Endothelial cell of umbilical vein (primary cell): ENCODE results near the gene SLC25A13. TPM values are rescaled to one million over a fixed set of nuclear protein-coding genes. Genes with fewer than 3 reads are reported as not detected.

Experiments used
- BruUV-seq: library from RNA; stranded (reverse); fragments of 400-500 nt; replicated peaks from 2 replicates; lab custom pipeline; 2021; lab: Mats Ljungman, UMichigan
- CTCF ChIA-PET: fragments of 300-600, 350-600 bp; sonication (Branson Sonifier 250); formaldehyde crosslinking; loops from one replicate; lab custom pipeline; 2021; ENCODE audit warnings: antibody characterized with exemption, inconsistent platforms; lab: Charles Lee
- POLR2A ChIA-PET: fragments of 300-600, 350-600 bp; sonication (Branson Sonifier 250); formaldehyde crosslinking; loops from one replicate; lab custom pipeline; 2021; ENCODE audit warnings: antibody characterized with exemption, inconsistent platforms; lab: Charles Lee
- DNase-seq: peaks from one replicate; pipeline ENCODE4 v3.0.0-alpha.2; 2011; ENCODE audit warnings: low read depth, low spot score
- FAIRE-seq: peaks from 2 replicates; lab custom pipeline; 2011; peaks lifted over from hg19 to GRCh38; lab: Jason Lieb, UNC
- H2AFZ ChIP-seq: 2 replicates; pipeline ENCODE4 v1.6.0; 2012; ENCODE audit warnings: low read depth, low read length, control low read depth, inconsistent platforms
- H3K27ac ChIP-seq: 2 replicates; pipeline ENCODE4 v1.5.1; 2011; ENCODE audit warnings: low read depth, mild to moderate bottlenecking, control low read depth, low read length, moderate library complexity; ENCODE audit not compliant: insufficient read depth
- H3K27me3 ChIP-seq, 2 experiments: 2 replicates each; pipeline versions ENCODE4 v1.6.0 to v1.6.1; 2011; ENCODE audit warnings: low read length in 2 of 2, mixed read lengths in 1 of 2; ENCODE audit not compliant: control insufficient read depth in 2 of 2, insufficient read depth in 2 of 2
- H3K36me3 ChIP-seq, 2 experiments: 2 replicates in 1 of 2; 3 replicates in 1 of 2; pipeline ENCODE4 v1.5.1; 2011; ENCODE audit warnings: low read length in 2 of 2, mild to moderate bottlenecking in 1 of 2, moderate library complexity in 1 of 2; ENCODE audit not compliant: control insufficient read depth in 2 of 2, insufficient read depth in 2 of 2; ENCODE audit errors: extremely low read depth in 1 of 2
- H3K4me1 ChIP-seq: 3 replicates; pipeline ENCODE4 v1.5.1; 2011; ENCODE audit warnings: mild to moderate bottlenecking, low read length; ENCODE audit not compliant: control insufficient read depth, insufficient read depth; ENCODE audit errors: extremely low read depth
- H3K4me2 ChIP-seq: 2 replicates; pipeline ENCODE4 v1.6.1; 2011; ENCODE audit warnings: low read length, control low read depth, mixed read lengths; ENCODE audit not compliant: insufficient read depth
- H3K4me3 ChIP-seq, 3 experiments: fragments of 200-600 bp in 1 of 3; sonication (generic), shearing (Covaris generic) in 1 of 3; replicated peaks in 1 of 3; 2 replicates each; pipeline ENCODE4 v1.5.1; 2011 to 2016; ENCODE audit warnings: control low read depth in 3 of 3, low read length in 3 of 3, mild to moderate bottlenecking in 2 of 3, inconsistent platforms in 1 of 3, low read depth in 1 of 3, moderate library complexity in 1 of 3; ENCODE audit not compliant: insufficient read depth in 1 of 3
- H3K79me2 ChIP-seq: 2 replicates; pipeline ENCODE4 v1.6.0; 2012; ENCODE audit warnings: low read length, inconsistent platforms; ENCODE audit not compliant: control insufficient read depth, insufficient read depth
- H3K9ac ChIP-seq: replicated peaks from 2 replicates; pipeline ENCODE3; 2011; ENCODE audit warnings: low read length, control low read depth; ENCODE audit not compliant: insufficient read depth; ENCODE audit errors: extremely low read depth
- H3K9me1 ChIP-seq: replicated peaks from 3 replicates; pipeline ENCODE4 v1.6.0; 2011; ENCODE audit warnings: mild to moderate bottlenecking, low read length; ENCODE audit not compliant: control insufficient read depth, insufficient read depth; ENCODE audit errors: extremely low read depth
- H3K9me3 ChIP-seq: replicated peaks from 2 replicates; pipeline ENCODE4 v1.5.1; 2012; ENCODE audit warnings: low read length, inconsistent platforms; ENCODE audit not compliant: control insufficient read depth, insufficient read depth
- H4K20me1 ChIP-seq: replicated peaks from 2 replicates; pipeline ENCODE3; 2011; ENCODE audit warnings: mild to moderate bottlenecking, low read length; ENCODE audit not compliant: control insufficient read depth, insufficient read depth; ENCODE audit errors: extremely low read depth
- CTCF ChIP-seq, 2 donors: IDR thresholded peaks; 1 replicate in 1 of 2; 2 replicates in 1 of 2; pipeline ENCODE4 v1.5.1; 2011; ENCODE audit warnings: low read length in 2 of 2, mild to moderate bottlenecking in 2 of 2, moderate library complexity in 2 of 2, control low read depth in 1 of 2, inconsistent platforms in 1 of 2, low read depth in 1 of 2; ENCODE audit not compliant: insufficient read depth in 1 of 2; ENCODE audit errors: extremely low read depth in 1 of 2
- EZH2 ChIP-seq: IDR thresholded peaks from 2 replicates; pipeline ENCODE4 v1.6.1; 2012; ENCODE audit warnings: borderline replicate concordance, low read depth, mild to moderate bottlenecking, moderate library complexity, low read length, inconsistent platforms; ENCODE audit not compliant: severe bottlenecking
- FOS ChIP-seq: IDR thresholded peaks from 2 replicates; pipeline ENCODE4 v1.6.1; 2011; ENCODE audit warnings: mild to moderate bottlenecking, low read length, moderate library complexity, borderline replicate concordance; ENCODE audit not compliant: insufficient read depth
- GATA2 ChIP-seq: IDR thresholded peaks from 2 replicates; pipeline ENCODE4 v1.7.0; 2011; ENCODE audit warnings: low read depth, mild to moderate bottlenecking, moderate library complexity, mixed read lengths, low read length; ENCODE audit not compliant: insufficient read length, insufficient read depth
- JUN ChIP-seq: IDR thresholded peaks from 2 replicates; pipeline ENCODE4 v1.6.1; 2011; ENCODE audit warnings: borderline replicate concordance, low read depth; ENCODE audit not compliant: insufficient read length, insufficient read depth
- MAX ChIP-seq: IDR thresholded peaks from 2 replicates; pipeline ENCODE4 v1.6.1; 2011; ENCODE audit not compliant: insufficient read depth, insufficient read length
- MYC ChIP-seq: IDR thresholded peaks from one replicate; pipeline ENCODE4 v1.6.1; 2011; ENCODE audit warnings: mild to moderate bottlenecking, low read depth, low read length
- POLR2A ChIP-seq: IDR thresholded peaks from 2 replicates; pipeline ENCODE4 v1.6.1; 2012; ENCODE audit warnings: low read depth, mild to moderate bottlenecking, control low read depth, low read length
- POLR2AphosphoS5 ChIP-seq: IDR thresholded peaks from 2 replicates; pipeline ENCODE4 v1.6.1; 2012; ENCODE audit warnings: low read depth, mild to moderate bottlenecking, control low read depth, low read length, moderate library complexity; ENCODE audit not compliant: insufficient read depth
- dilution Hi-C: fragments of 300-500 bp; cut with MboI; formaldehyde crosslinking; loops from one replicate; pipeline ENCODE4 v1.15.0; 2019; ENCODE audit warnings: low sequenced_read_pairs; ENCODE audit not compliant: extremely low pct_ligation_motif_present
- intact Hi-C: fragments of 100-400 bp; cut with micrococcal nuclease; formaldehyde crosslinking; loops from one replicate; pipeline ENCODE4 v1.10.0; 2022
- polyA plus RNA-seq, 4 experiments: library from polyadenylated mRNA; depleted of rRNA in 3 of 4; stranded (reverse) in 3 of 4; unstranded in 1 of 4; fragments of >200 nt; gene quantifications; 2 replicates each; pipeline versions ENCODE4 v1.2.1 to v1.2.3, GENCODE V29; 2011 to 2012; ENCODE audit warnings: missing spikeins in 1 of 4
- total RNA-seq: library from RNA; stranded (reverse); gene quantifications from 2 replicates; pipeline ENCODE4 v1.2.3, GENCODE V29; 2021

Gene SLC25A13
- total and polyA plus RNA-seq, 2 donors (not counting 3 experiments of a cell fraction or from before 2014, with no cell fraction given): 13.2 to 34.4 TPM

GRCh38 chr7:96114190-96114589 lies 207.7 kb downstream of the SLC25A13 start:
- Histone ChIP-seq H3K4me3 (no peak overlapping the region), H3K27me3 (no peaks in the 10 kb centered on the region), H3K27ac (no peak overlapping the region), H3K9me3 (no peaks in the 10 kb centered on the region), H3K9ac (no peak overlapping the region), H3K4me2 (no peak overlapping the region), H3K79me2 (no peaks in the 10 kb centered on the region), H4K20me1 (no peaks in the 10 kb centered on the region), H3K36me3 (no peaks in the 10 kb centered on the region), H2AFZ (no peak overlapping the region), H3K4me1 (no peaks in the 10 kb centered on the region), H3K9me1 (no peaks in the 10 kb centered on the region)
- CTCF ChIA-PET: no interaction called here
- BruUV-seq: no TSS peak
- POLR2A ChIA-PET: no interaction called here
- TF ChIP-seq MAX (no peak), FOS (no peak), JUN (no peak)
- no peak for FAIRE-seq
- no peak for DNase-seq
- intact Hi-C loops: no loop called here
- dilution Hi-C loops: no loop called here

GRCh38 chr7:96111405-96111804 lies 210.5 kb downstream of the SLC25A13 start:
- H3K9ac ChIP-seq: no peak overlapping the region
- intact Hi-C loops: no loop called here
- POLR2A ChIA-PET: no interaction called here
- no peaks in the 10 kb centered on the region for H4K20me1 ChIP-seq
- H2AFZ ChIP-seq: no peak overlapping the region
- no peak for FAIRE-seq
- no peak overlapping the region for H3K27ac ChIP-seq
- H3K36me3 ChIP-seq: no peaks in the 10 kb centered on the region
- no peaks in the 10 kb centered on the region for H3K27me3 ChIP-seq
- H3K79me2 ChIP-seq: no peaks in the 10 kb centered on the region
- no TSS peak for BruUV-seq
- H3K9me1 ChIP-seq: no peaks in the 10 kb centered on the region
- TF ChIP-seq EZH2 (no peak), MYC (no peak), GATA2 (no peak), CTCF (IDR thresholded peaks at IDR 0.05; ENCODE audit: extremely low read depth in 1 of 2, insufficient read depth in 1 of 2, low read depth in 1 of 2, low read length in 2 of 2) (no peak), FOS (no peak), JUN (no peak), POLR2AphosphoS5 (no peak), POLR2A (no peak), MAX (no peak)
- dilution Hi-C loops: no loop called here
- H3K4me1 ChIP-seq: no peaks in the 10 kb centered on the region
- H3K9me3 ChIP-seq: no peaks in the 10 kb centered on the region
- CTCF ChIA-PET: no interaction called here
- no peak overlapping the region for H3K4me3 ChIP-seq
- H3K4me2 ChIP-seq: no peak overlapping the region
- DNase-seq: no peak
